Nephron progenitor cell (in vitro differentiated cells): ENCODE measurements around the gene TMTC1.
A peak's percentile ranks its signal among the peaks of the same experiment; 100 is the strongest.

Experiments
- DNase-seq: peaks from one replicate; pipeline ENCODE4 v3.0.0; 2021
- H3K27ac Mint-ChIP-seq: 2 replicates; pipeline ENCODE4 v1.8.0; 2021; ENCODE audit warnings: mild to moderate bottlenecking, moderate library complexity, mixed read lengths
- H3K27me3 Mint-ChIP-seq: 2 replicates; pipeline ENCODE4 v1.8.0; 2021; ENCODE audit warnings: mild to moderate bottlenecking, low read depth, mixed read lengths; ENCODE audit not compliant: poor library complexity
- H3K36me3 Mint-ChIP-seq: 2 replicates; pipeline ENCODE4 v1.8.0; 2021; ENCODE audit warnings: low read depth, mixed read lengths
- H3K4me1 Mint-ChIP-seq: 2 replicates; pipeline ENCODE4 v1.8.0; 2021; ENCODE audit warnings: mixed read lengths
- H3K4me3 Mint-ChIP-seq: 2 replicates; pipeline ENCODE4 v1.8.0; 2021; ENCODE audit warnings: mild to moderate bottlenecking, moderate library complexity, mixed read lengths
- H3K9me3 Mint-ChIP-seq: 2 replicates; pipeline ENCODE4 v1.8.0; 2021; ENCODE audit warnings: mild to moderate bottlenecking, moderate library complexity, mixed read lengths
- TF ChIP-seq, protein P1 (sequence below): fragments of 200-600 bp; sonication (generic); IDR thresholded peaks from 2 replicates; pipeline ENCODE4 v1.5.0; 2021; ENCODE audit warnings: antibody characterized with exemption

Gene TMTC1

DNA sequence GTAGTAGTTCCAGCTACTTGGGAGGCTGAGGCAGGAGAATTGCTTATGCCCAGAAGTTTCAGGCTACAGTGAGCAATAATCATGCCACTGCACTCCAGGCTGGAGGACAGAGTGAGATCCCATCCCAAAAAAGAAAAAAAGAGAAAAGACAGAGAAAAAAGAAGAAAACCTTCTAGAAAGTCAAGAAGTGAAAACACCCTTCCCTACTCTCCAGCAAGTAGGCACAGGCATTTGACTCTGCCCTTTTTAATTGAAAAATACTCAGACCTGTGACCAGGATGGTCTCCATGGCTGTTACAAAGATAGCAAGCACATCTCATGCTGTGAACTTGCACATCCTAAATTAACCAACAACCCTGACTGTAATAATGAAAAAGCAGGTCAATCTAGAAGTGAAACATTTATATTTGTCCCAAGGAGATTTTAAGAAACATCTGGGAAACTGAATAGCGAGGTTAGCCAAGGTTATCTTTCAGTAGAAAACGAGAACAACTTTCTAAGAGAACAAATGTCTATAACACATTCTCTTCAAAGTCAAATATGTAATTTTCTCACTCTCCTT is 2.0 kb downstream of the TMTC1 start:
- Mint-ChIP-seq H3K27ac (no peak overlapping the region), H3K4me3 (peak overlapping the region; percentile 90), H3K9me3 (peaks cover 14% of the 10 kb centered on the region), H3K36me3 (no peaks in the 10 kb centered on the region), H3K4me1 (peaks cover 16% of the 10 kb centered on the region), H3K27me3 (peaks cover 23% of the 10 kb centered on the region)
- no peak for DNase-seq
- TF ChIP-seq, protein P1, sequence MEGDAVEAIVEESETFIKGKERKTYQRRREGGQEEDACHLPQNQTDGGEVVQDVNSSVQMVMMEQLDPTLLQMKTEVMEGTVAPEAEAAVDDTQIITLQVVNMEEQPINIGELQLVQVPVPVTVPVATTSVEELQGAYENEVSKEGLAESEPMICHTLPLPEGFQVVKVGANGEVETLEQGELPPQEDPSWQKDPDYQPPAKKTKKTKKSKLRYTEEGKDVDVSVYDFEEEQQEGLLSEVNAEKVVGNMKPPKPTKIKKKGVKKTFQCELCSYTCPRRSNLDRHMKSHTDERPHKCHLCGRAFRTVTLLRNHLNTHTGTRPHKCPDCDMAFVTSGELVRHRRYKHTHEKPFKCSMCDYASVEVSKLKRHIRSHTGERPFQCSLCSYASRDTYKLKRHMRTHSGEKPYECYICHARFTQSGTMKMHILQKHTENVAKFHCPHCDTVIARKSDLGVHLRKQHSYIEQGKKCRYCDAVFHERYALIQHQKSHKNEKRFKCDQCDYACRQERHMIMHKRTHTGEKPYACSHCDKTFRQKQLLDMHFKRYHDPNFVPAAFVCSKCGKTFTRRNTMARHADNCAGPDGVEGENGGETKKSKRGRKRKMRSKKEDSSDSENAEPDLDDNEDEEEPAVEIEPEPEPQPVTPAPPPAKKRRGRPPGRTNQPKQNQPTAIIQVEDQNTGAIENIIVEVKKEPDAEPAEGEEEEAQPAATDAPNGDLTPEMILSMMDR, result no peak

- H3K36me3 Mint-ChIP-seq, result no peaks in the 10 kb centered on the region
- no peak for DNase-seq
- peaks cover 16% of the 10 kb centered on the region for H3K4me1 Mint-ChIP-seq
- H3K27me3 Mint-ChIP-seq, result peaks cover 23% of the 10 kb centered on the region
- H3K9me3 Mint-ChIP-seq, result peaks cover 15% of the 10 kb centered on the region
- no peak overlapping the region for H3K27ac Mint-ChIP-seq
- TF ChIP-seq, protein P1, result no peak
- peak overlapping the region; percentile 90 for H3K4me3 Mint-ChIP-seq
These were observed 2.6 kb downstream of the TMTC1 start for GRCh38 chr12:29781188-29781587.

GRCh38 chr12:29780084-29780483 is 3.7 kb downstream of the TMTC1 start:
- H3K4me3 Mint-ChIP-seq, result no peak overlapping the region
- TF ChIP-seq, protein P1, result no peak
- H3K27me3 Mint-ChIP-seq, result peaks cover 23% of the 10 kb centered on the region
- peaks cover 26% of the 10 kb centered on the region for H3K9me3 Mint-ChIP-seq
- DNase-seq, result no peak
- H3K4me1 Mint-ChIP-seq, result peaks cover 16% of the 10 kb centered on the region
- H3K36me3 Mint-ChIP-seq, result peaks cover 7% of the 10 kb centered on the region
- H3K27ac Mint-ChIP-seq, result no peak overlapping the region

DNA sequence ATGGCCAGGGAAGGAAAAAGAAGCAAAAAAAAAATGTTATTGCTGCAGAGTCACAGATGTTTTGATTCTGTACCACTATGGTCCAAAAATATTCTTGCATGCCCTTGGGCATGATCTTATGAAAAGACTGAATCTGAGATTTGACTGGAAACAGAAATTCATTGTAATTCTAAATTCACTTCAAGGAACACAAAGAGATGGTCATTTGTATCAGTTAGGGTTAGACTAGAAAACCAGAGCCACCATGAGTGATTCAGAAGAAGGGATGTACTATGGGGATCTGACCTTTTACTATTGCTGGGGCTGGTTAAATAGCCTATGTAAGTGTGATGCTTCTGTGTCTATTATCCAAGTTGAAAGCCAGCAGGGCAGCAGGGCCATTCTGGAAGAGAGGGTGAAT is 5.2 kb downstream of the TMTC1 start:
- no peak for DNase-seq
- H3K4me3 Mint-ChIP-seq, result no peak overlapping the region
- peaks cover 16% of the 10 kb centered on the region for H3K4me1 Mint-ChIP-seq
- peaks cover 18% of the 10 kb centered on the region for H3K27me3 Mint-ChIP-seq
- peaks cover 15% of the 10 kb centered on the region for H3K36me3 Mint-ChIP-seq
- H3K27ac Mint-ChIP-seq, result no peak overlapping the region
- H3K9me3 Mint-ChIP-seq, result peaks cover 32% of the 10 kb centered on the region
- TF ChIP-seq, protein P1, result no peak

GRCh38 chr12:29773076-29773475 is 10.7 kb downstream of the TMTC1 start:
- no peak overlapping the region for H3K4me3 Mint-ChIP-seq
- H3K4me1 Mint-ChIP-seq, result no peaks in the 10 kb centered on the region
- TF ChIP-seq, protein P1, result no peak
- peaks cover 18% of the 10 kb centered on the region for H3K9me3 Mint-ChIP-seq
- H3K27ac Mint-ChIP-seq, result no peak overlapping the region
- no peaks in the 10 kb centered on the region for H3K27me3 Mint-ChIP-seq
- DNase-seq, result no peak
- H3K36me3 Mint-ChIP-seq, result peaks cover 15% of the 10 kb centered on the region

- Mint-ChIP-seq H3K27me3 (no peaks in the 10 kb centered on the region), H3K27ac (no peak overlapping the region), H3K36me3 (peaks cover 15% of the 10 kb centered on the region), H3K4me1 (no peaks in the 10 kb centered on the region), H3K4me3 (no peak overlapping the region), H3K9me3 (peaks cover 18% of the 10 kb centered on the region)
- TF ChIP-seq, protein P1, result no peak
- no peak for DNase-seq
These were observed 12.0 kb downstream of the TMTC1 start for GRCh38 chr12:29771786-29772185.
